Stimulated activated CD4-positive, alpha-beta T cell treated with anti-CD3 and anti-CD28 coated beads, Interleukin-15, amount 100 ng/mL, for 24 hours (primary cell): Measurements from ENCODE around the gene F2R.
"Not testable (repeated sequence)": the region's sequence is repeated elsewhere in the genome, so short reads cannot be mapped to it uniquely, and the experiment has no call there.

Source experiments
- DNase-seq: peaks from one replicate; pipeline ENCODE4 v3.0.0-alpha.2; 2020

F2R gene

GRCh38 chr5:76720988-76721569, 5.2 kb downstream of the F2R start:
- DNase-seq = no peak

- DNase-seq = no peak
Measured at GRCh38 chr5:76723266-76723665, 7.3 kb downstream of the F2R start.

- no peak for DNase-seq
Measured at GRCh38 chr5:76723906-76724305, 8.0 kb downstream of the F2R start.

- no peak for DNase-seq
Measured at GRCh38 chr5:76724871-76725270, 8.9 kb downstream of the F2R start.

GRCh38 chr5:76728965-76729364, 13.0 kb downstream of the F2R start:
- no peak for DNase-seq

GRCh38 chr5:76729373-76730290, 13.7 kb downstream of the F2R start:
- DNase-seq = no peak

GRCh38 chr5:76732405-76733048, 16.6 kb downstream of the F2R start:
- DNase-seq = no peak

- DNase-seq = peak; percentile 12
Measured at GRCh38 chr5:76733049-76733417, 17.1 kb downstream of the F2R start.

GRCh38 chr5:76735762-76736545, 20.0 kb downstream of the F2R start:
- DNase-seq = no peak

- no peak for DNase-seq
Measured at GRCh38 chr5:76736679-76737556, 21.0 kb downstream of the F2R start.

- no peak for DNase-seq
Measured at GRCh38 chr5:76737846-76738245, 21.9 kb downstream of the F2R start.

GRCh38 chr5:76741506-76741905, 25.6 kb downstream of the F2R start:
- DNase-seq = not testable (repeated sequence)

- no peak for DNase-seq
Measured at GRCh38 chr5:76742583-76742982, 26.7 kb downstream of the F2R start.

- DNase-seq = no peak
Measured at GRCh38 chr5:76744632-76745031, 28.7 kb downstream of the F2R start.

- DNase-seq = no peak
Measured at GRCh38 chr5:76745670-76746069, 29.7 kb downstream of the F2R start.

GRCh38 chr5:76746677-76747076, 30.8 kb downstream of the F2R start:
- DNase-seq = no peak

- no peak for DNase-seq
Measured at GRCh38 chr5:76747706-76748105, 31.8 kb downstream of the F2R start.

- DNase-seq = no peak
Measured at GRCh38 chr5:76751291-76751690, 35.4 kb downstream of the F2R start.

- DNase-seq = no peak
Measured at GRCh38 chr5:76754668-76755078, 38.7 kb downstream of the F2R start.

GRCh38 chr5:76755779-76756637, 40.1 kb downstream of the F2R start:
- DNase-seq = no peak

GRCh38 chr5:76757049-76757448, 41.1 kb downstream of the F2R start:
- DNase-seq = no peak
